LNCaP clone FGC (cell line): ENCODE results near the gene IL36B.
A peak's percentile ranks its signal among the peaks of the same experiment; 100 is the strongest.

Experiments
- DNase-seq: peaks from one replicate; pipeline ENCODE4 v3.0.0-alpha.2; 2011; ENCODE audit warnings: low read depth
- H3K4me3 ChIP-seq: 2 replicates; pipeline ENCODE4 v1.5.1; 2011; ENCODE audit warnings: mild to moderate bottlenecking, low read depth, low read length, control low read depth
- CTCF ChIP-seq: IDR thresholded peaks from 2 replicates; pipeline ENCODE4 v1.5.1; 2012; ENCODE audit warnings: mild to moderate bottlenecking; ENCODE audit not compliant: control insufficient read depth, insufficient read depth; ENCODE audit errors: extremely low read depth

The IL36B gene

DNA sequence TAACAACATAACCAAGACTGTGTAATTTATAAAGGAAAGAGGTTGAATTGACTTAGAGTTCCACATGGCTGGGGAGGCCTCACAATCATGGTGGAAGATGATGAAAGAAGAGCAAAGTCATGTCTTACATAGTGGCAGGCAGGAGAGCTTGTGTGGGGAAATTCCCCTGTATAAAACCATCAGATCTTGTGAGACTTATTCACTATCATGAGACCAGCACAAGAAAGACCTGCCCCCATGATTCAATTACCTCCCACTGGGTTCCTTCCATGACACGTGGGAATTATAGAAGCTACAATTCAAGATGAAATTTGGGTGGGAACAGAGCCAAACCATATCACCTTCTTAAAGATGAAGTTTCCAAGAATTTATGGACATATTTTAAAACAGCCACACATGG, 3.9 kb upstream of the IL36B start:
- DNase-seq, result no peak
- no peak for TF ChIP-seq CTCF
- no peak overlapping the region for H3K4me3 ChIP-seq

DNA sequence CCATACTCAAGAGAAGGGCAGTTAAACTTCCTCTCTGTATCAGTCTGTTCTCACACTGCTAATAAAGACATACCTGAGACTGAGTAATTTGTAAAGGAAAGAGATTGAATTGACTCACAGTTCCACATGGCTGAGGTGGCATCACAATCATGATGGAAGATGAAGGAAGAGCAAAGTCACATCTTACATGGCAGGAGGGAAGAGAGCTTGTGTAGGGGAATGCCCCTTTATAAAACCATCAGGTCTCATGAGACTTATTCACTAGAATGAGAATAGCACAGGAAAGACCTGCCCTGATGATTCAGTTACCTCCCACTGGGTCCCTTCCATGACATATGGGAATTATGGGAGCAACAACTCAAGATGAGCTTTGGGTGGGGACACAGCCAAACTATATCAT, 1.4 kb upstream of the IL36B start:
- no peak for DNase-seq
- TF ChIP-seq CTCF, result no peak
- no peak overlapping the region for H3K4me3 ChIP-seq

- H3K4me3 ChIP-seq, result no peak overlapping the region
- no peak for TF ChIP-seq CTCF
- DNase-seq, result no peak
Observed at GRCh38 chr2:113053666-113054065, 999 bp upstream of the IL36B start.

DNA sequence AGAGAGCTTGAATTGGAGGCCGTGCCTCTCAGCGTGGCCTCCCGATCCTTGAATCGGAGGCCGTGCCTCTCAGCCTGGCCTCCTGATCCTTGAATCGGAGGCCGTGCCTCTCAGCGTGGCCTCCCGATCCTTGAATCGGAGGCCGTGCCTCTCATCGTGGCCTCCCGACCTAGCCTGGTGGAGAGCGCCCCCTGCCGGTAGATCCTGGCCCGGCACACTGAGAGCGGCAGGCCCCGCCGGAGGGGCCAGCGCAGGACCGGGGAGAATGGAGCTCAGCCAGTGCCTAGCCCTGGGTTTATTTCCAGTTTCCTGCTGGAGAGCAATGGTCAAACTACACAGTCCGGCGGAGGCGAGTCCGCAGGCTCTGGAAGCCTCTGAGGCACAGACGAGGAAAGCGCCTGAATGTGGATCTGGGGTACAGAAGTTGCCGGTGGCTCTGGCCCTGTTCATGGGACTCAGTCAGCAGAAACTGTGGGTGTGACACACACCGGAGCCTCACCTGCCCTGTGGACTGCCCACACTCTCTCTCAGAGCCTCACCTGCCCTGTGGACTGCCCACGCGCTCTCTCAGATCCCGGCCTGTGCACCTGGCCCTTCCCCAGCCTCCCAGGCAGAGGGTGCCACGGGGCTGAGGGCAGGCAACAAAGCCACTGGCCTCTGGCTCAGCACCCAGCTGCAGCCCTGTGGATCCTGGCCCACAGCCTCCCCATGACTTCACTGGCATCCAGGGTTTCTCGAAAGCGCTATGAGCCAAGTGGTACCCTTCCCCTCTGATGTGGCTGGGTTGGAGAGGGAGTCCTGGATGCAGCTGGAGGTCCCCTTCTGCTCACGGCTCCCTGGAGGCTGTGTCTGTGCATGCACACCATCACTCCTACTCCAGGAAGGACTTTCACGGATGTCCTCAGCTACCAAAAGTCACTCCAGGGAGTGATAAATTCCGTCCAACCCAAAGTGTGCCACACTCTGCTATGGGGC, 1.5 kb downstream of the IL36B start:
- DNase-seq, result no peak
- no peak overlapping the region for H3K4me3 ChIP-seq
- TF ChIP-seq CTCF, result no peak

DNA sequence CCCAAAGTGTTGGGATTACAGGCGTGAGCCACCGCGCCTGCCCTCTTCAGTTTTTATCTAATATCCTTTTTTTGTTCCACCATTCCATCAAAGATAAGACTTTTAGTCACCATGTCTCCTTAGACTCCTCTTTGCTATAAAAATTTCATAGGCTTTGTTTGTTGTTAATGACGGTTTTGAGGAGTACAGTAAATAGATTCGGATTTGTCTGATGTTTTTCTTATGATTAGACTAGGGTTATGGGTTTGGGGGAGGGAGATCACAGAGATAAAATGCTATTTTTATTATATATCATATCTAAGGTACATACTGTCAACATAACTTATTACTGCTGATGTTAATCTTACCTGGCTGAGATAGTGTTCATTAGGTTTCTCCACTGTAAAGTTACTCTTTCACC, 6.2 kb downstream of the IL36B start:
- no peak overlapping the region for H3K4me3 ChIP-seq
- no peak for TF ChIP-seq CTCF
- peak; percentile 84 for DNase-seq

DNA sequence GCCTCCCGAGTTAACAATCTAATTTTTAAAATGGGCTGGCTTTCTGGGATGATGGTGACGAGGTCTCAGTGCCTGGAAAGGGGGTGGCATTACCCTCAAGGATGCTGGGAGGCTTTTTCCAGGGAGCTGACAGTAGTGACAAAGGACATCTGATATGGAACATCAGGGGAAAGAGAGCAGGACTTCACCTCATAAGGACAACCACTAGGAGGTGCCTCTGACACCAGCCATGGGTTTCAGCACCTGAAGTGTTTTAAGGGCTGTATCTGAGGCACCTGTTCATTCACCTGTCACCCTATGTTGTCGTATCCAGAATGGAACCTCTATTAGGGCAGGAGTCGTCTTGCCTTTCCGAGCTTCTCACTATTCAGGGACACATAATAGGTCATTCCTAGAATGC, 10.8 kb downstream of the IL36B start:
- TF ChIP-seq CTCF, result peak; percentile 25; the same call in 1 of the 2 replicates
- no peak overlapping the region for H3K4me3 ChIP-seq
- DNase-seq, result no peak
